Astrocyte of the spinal cord (primary cell): ENCODE data around the gene MAST4.
A peak's percentile ranks its signal among the peaks of the same experiment; 100 is the strongest.

Experiments used
- DNase-seq: peaks from one replicate; pipeline ENCODE4 v3.0.0; 2011; ENCODE audit warnings: low read depth, low spot score
- H3K4me3 ChIP-seq: 2 replicates; pipeline ENCODE4 v1.5.1; 2011; ENCODE audit warnings: low read depth, mild to moderate bottlenecking, low read length, moderate library complexity
- CTCF ChIP-seq: IDR thresholded peaks from 2 replicates; pipeline ENCODE4 v1.5.1; 2012; ENCODE audit warnings: low read depth, mild to moderate bottlenecking, low read length, inconsistent platforms
- in situ Hi-C: cut with HindIII; loops from 2 replicates; pipeline ENCODE4 v1.10.0; 2017; ENCODE audit warnings: low sequenced_read_pairs

The MAST4 gene

DNA sequence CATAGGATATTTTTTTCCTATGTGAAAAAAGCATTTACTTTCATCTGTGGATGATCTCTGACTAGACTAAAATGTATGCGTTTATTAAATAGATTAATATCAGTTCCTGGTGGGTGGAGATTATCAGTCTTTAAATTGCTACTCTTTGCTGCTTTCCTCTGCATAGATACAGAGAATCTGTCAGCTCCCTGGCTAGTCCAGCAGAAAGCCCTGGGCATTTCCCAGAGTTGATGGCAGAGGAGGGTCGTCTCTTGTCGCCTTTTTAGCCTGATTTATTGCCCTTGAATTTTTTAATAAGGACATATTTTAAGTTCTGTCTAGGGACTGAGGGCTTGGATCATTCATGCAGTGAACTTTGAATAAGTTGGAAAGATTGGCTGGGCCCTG lies 434.9 kb downstream of the MAST4 start:
- H3K4me3 ChIP-seq, result no peak overlapping the region
- in situ Hi-C loops, result no loop called here
- DNase-seq, result no peak
- TF ChIP-seq CTCF, result no peak

DNA sequence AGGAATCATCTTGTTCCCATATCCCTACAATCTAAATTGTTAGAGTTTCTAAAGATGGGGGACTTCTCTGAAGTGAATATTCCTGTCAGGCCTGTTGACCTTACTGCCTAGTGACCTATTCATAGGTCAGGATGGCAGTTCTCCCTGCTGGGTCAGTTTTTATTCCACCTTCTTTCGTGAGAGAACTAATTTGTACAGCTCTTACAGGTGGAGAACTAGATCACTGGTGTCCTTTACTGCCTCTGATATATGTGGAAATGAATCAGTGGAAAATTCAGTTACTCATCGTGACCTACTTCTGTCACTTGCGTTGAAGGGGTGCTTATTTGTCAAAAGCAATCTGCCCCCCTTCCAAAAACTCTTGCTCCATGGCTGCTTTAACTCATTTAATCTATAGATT lies 435.5 kb downstream of the MAST4 start:
- H3K4me3 ChIP-seq, result no peak overlapping the region
- in situ Hi-C loops, result no loop called here
- no peak for DNase-seq
- no peak for TF ChIP-seq CTCF

GRCh38 chr5:67032921-67033664 lies 436.9 kb downstream of the MAST4 start:
- DNase-seq, result peak; percentile 55
- H3K4me3 ChIP-seq, result no peak overlapping the region
- no peak for TF ChIP-seq CTCF
- in situ Hi-C loops, result no loop called here

DNA sequence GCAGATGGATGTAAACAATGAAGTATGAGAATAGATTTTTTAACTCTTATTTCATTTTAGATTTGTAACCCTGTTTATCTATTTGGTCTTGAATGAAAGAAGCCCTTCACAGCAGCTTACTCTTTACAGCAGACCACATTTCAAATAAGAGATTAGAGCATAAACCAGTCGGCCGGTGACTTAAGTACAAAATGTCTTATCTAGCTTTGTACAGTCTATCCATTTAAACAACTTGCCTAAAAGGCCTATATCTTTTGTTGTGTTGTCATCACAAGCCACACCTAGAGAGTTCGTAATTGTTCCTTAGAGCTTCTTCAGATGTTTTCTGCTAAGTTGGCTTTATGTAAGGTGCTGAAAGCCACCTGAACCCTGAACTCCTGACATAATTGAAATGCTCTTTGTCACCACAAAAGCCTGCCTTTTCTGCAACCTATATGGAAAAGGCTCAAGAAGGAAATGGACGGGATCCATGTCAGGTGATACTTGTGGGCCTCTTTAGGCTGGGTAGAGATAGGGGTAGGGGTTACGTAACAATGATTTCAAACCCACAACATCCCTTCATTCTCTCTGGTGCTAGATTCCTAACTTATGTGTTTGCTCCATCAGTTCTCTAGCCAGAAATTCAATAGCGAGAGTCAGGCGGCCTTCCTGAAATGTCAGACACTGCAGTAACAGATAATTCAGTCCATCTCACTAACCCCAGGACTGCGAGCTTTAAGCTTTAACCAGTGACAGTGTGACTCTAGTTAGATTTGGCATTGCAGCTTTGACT lies 437.9 kb downstream of the MAST4 start:
- in situ Hi-C loops, result no loop called here

GRCh38 chr5:67035098-67035740 lies 439.0 kb downstream of the MAST4 start:
- in situ Hi-C loops, result no loop called here
- no peak for DNase-seq
- no peak for TF ChIP-seq CTCF
- no peak overlapping the region for H3K4me3 ChIP-seq

More for the DNA sequence above, 437.9 kb downstream of the MAST4 start:
- DNase-seq, result no peak
- no peak overlapping the region for H3K4me3 ChIP-seq
- no peak for TF ChIP-seq CTCF

- in situ Hi-C loops, result no loop called here
- no peak for DNase-seq
- TF ChIP-seq CTCF, result no peak
- no peak overlapping the region for H3K4me3 ChIP-seq
Observed at GRCh38 chr5:67037171-67037570, 441.0 kb downstream of the MAST4 start.
